Stimulated activated CD8-positive, alpha-beta memory T cell treated with anti-CD3 and anti-CD28 coated beads, Interleukin-7, amount 100 ng/mL, for 1 hour (primary cell): ENCODE results near the gene CACNA1A.

Source experiments
- DNase-seq, 2 donors: peaks; one replicate each; pipeline ENCODE4 v3.0.0-alpha.2; 2020; ENCODE audit warnings: low read depth in 2 of 2

Gene CACNA1A

DNA sequence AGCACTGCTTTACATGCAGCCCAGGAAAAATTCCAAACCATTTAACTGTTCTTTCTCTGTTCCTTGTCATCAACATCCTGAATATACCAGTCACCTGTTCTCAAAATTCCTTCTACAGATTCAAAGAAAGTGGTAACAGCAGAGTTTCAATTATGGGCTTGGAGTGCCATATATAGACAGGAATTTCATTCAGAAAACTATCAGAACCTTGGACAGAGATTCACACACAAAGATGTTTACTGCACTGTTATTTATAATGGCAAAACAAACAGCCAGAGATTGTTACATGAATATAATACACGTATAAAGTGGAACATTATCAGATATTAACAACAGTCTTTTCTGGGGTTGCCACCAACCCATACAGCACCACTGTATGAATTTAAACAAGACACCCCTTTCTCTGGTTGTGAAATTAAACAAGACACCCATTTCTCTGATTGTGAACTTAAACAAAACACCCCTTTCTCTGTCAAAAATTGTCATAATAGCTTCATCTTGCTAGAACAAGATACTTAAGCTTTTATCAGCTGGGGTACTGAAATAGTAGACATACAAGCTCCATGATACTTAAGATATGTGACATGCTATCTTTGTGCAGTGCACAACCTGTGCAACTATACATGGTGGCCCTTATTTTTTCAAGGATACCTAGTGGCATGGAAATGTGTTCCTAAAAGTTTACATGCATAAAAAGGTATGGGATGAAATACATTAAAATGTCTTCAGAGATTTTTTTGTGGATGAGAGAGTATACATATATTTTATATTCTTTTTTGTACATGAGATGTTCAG lies 12.6 kb downstream of the CACNA1A start:
- DNase-seq, result no peak

DNA sequence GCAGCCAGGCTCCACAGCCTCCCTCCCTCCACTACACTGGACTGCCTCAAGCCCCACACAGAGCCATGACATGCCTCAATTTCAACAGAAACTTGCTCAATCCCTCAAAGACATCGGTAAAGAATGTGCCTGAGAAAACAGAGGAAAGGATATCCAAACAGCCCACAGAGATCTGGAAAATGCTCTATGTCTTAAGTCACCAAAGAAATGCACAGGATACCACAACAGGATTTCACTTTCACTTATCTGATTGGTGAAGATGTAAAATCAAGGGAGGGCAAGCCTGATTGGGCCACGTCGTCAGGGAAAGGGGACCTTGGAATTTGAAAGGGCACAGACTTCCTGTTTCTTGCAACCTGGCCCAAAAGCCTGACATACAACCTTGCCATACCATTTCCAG lies 14.2 kb downstream of the CACNA1A start:
- no peak for DNase-seq

DNA sequence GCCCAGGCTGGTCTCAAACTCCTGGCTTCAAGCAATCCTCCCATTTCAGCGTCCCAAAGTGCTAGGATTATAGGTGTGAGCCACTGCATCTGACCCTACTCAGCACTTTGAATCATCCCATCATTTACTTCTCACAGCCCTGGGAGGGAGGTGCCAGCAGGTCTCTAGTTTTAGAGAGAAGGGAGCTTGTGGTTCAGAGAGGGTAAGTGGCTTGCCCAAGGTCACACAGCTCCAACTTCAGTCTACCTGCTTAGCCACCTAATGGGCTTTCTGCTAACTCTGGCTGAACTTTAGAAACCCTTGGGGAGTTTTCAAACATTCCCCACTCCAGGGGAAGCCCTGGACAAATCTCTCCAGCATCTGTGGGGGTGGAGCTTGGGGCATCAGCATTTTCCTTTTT lies 18.3 kb downstream of the CACNA1A start:
- no peak for DNase-seq

DNA sequence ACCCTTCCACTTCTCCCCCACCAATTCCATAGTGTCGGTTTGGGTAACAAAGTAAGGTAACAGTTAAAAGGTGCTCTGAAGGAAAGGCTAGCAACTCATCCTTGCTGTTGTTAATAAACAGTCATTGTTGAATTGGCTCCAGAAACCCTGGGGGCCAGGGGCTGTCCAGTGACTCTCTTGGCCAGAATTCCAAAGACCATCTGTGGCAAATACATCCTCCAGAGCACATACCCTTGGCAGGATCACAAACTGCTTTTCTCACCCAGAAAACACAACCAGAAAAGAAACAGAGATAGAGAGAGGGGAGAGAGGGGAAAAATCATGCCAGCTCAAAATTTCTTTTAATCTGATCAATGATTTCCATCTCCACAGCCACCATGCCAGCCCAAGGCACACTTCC lies 22.1 kb downstream of the CACNA1A start:
- no peak for DNase-seq

DNA sequence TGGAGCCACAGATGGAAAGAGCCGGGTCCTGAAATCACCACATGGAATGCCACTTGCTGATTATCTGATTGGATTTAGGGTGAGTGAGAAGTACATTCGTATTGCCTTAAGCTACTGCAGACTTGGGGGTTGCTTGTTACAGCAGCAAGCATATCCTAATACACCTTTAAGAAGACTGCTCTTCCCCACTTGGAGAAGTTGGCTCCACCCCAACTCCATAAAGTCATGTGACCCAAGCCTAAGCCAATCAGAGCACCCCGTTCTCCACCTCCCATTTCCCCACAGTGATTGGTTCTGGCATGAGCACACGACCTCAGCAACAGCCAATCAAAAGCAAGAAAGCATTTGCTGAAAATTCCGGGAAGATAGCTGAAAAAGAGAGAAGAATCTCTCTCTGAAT lies 23.1 kb downstream of the CACNA1A start:
- DNase-seq, result no peak

DNA sequence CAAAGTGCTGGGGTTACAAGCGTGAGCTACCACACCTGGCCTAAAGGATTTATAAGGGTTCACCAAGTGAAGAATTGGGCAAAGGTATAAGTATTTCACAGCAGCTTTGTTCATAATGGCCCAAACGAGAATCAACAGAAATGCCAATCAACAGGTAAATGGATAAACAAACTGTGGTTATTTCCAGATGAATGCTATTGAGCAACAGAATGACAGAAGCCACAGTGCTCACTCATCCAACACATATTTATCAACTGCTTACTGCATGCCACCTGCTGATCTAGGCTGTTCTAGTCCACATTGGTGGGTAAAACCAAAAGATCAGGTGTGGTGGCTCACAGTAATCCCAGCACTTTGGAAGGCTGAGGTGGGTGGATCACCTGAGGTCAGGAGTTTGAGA lies 27.7 kb downstream of the CACNA1A start:
- DNase-seq, result no peak

DNA sequence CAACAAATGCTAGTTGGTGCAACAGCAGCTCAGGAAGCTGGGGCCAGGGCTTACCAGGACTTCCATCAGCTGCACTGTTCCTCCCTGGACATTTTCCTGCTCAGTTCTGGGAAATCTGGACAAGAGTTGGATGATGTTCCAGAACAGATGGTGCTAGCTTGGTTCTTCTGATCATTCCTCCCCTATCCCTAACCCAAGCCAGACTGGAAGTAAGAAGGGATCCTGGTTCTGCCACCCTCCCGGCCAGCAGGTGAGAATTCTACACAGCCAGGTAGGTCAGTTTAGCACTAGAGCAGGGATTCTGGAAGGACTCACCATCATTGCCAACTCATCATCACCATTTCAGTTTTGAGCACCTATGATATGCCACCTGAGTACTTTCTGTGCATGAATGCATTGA lies 30.2 kb downstream of the CACNA1A start:
- no peak for DNase-seq

DNA sequence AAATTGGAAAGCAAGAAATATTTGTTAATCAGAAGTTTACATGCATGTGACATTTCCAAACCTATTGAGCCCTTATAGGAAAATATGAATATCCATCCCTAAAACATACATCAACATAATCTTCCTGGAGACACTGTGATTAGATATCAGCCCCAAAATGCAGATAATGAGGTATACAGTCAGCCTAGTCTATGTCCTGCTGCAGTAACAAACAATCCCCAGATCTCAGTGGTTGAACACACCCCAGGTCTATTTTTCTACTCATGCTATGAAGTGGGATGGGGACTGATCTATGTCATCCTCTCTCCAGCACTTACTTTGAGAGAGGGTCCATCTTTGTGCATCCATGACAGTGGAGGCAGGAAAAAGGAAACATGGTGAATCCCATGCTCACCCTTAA lies 31.2 kb downstream of the CACNA1A start:
- no peak for DNase-seq

DNA sequence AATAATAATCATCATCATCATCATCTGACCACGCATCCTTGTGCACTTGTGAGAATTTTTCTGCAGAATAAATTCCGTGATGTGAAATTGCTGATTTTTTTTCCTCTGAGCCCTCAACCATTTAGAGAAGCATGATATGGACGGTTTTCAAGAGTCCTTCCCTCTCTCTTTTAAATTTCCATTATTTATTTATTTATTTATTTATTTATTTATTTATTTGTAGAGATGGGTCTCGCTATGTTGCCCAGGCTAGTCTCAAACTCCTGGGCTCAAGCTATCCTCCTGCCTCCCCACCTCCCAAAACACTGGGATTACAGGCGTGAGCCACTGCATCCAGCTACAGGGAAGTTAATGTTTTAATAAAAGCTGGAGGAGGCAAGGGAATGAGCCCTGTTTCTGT lies 39.6 kb downstream of the CACNA1A start:
- DNase-seq, result no peak

DNA sequence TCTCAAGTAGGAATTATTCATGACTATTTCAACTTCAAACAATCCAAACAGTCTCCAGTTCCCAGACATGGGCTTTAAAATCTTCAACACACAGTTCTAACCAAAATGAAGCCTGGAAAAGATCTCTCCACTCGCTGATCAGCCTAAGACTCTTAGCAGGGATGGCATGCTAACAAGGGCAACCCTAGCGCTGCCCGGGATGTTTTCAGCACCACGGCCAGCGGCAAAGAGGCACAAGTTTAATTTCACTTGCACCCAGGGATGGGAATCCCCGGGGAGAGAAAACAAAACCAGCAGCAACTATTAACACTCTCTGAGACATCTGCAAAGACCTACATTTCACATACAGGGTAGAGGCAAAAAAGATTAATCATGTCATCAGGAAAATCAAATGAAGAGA lies 43.0 kb downstream of the CACNA1A start:
- DNase-seq, result no peak

DNA sequence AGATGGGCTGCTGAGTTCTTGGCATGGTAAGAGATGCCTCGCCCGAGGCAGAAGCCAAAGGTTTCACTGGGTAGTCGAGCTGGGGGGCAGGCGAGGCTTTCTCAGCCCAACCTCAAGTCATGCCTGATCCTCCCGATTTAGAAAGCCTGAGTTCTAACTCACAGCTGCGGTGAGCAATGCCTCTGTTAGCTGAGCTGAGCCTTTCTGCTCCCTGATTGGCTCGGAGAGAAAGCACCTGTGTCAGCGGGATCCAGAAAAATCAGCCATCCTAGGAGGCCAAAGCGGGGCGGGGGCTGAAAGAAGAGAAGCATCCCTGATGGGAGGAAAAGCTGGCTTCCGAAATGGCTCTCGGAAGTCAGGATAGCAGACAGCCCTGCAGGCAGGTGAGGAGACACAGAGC lies 44.7 kb downstream of the CACNA1A start:
- no peak for DNase-seq

DNA sequence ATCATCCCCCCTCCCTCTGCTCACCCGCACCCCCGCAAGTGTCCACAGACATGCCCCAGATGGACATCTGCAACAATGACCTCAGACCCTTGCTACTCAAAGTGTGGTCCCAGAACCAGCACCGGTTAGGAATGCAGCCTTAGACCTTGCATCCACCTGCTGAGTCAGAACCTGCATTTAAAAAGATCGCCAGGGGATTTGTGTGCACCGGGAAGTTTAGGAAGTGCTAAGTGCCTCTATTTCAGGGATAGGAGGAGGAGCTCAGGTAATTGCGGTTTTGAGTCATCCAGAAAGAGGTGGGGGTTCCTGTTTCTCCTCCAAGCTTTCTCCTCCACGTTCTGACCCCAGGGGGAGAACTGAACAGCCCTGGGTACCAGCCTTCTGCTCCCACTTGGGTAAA lies 46.2 kb downstream of the CACNA1A start:
- DNase-seq, result no peak

DNA sequence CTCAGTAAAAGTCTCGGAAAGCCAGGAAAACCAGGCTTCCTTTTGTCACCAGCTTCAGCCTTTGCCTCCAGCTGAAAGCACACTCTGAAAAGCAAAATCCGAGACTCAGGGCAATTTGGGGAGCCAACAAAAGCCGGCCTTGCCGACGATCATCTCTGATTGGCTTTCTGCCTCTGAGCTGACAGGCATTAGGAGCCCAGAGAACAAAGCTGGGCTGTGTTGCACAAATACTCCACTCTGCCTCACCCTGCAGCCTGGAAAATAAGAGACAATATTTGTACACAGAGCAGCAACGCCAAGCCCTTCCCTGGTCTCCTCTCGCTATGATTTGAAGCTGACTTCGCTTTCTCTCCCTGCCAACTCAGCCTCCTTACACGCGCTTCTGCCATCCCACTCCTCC lies 46.9 kb downstream of the CACNA1A start:
- DNase-seq, result no peak

DNA sequence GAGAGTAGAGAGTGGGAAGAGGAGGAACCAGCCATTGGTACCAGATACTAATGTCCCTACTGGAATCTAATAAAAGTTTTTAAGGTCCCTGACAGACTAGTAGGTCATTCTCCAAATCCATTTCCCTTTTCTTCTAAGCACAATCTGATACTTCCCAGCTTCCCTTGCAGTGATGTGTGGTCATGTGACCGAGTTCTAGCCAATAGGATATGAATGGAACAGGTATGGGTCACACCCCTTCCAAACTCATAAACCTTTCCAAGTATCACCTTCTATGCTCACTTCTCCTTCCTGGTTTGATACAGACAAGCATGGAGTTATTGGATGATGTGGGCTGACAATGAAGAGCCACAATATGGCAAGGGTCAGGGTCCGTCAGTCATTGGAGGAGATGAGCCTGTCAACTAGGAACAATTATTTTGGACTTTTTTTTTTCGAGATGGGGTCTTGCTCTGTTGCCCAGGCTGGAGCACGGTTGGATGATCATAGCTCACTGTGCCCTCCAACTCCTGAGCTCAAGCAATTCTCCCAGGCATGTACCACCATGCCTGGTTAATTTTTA lies 54.8 kb downstream of the CACNA1A start:
- DNase-seq, result no peak

DNA sequence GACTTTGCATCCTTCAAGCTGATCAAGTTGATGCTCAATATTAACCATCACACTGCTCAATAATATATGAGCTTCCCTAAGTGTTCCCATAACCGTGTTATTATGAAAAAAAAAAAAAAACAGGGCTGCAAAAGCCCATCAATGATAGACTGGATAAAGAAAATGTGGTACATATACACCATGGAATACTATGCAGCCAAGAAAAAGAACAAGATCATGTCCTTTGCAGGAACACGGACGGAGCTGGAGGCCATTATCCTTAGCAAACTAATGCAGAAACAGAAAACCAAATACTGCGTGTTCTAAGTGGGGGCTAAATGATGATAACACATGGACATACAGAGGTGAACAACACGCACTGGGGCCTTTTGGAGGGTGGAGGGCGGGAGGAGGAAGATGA lies 58.3 kb downstream of the CACNA1A start:
- no peak for DNase-seq

DNA sequence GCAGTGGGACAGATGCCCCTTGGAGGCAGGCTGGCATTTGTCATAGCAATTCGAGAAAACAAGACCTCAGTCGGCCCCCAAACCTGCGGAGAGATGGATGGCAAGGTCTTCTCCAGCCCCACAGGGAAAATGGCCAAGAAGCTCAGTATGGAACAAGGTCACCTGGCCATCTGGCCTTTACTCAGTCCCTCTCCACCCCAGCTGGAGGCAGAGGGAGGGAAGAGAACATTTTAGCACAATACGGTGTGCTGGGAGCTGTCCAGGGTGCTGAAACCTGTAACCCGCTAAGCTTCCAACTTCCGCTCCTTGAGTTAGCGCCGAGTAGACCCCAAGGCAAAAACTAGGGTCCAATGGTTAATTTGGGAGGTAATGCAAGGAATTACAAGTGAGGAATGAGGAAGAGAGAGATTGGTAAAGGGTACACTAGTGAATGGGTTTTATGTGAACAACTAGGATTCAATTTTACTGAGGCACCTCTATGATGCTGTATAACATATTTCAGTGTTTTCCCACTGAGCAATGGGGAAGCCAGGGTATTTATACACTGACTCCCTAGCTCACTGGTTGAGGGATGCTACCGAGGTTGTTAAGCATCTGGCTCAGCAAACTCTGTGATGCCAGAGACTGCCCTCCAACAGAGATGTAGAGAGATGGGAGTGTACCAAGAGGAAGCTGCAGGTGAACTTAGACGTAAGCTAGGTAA lies 64.3 kb downstream of the CACNA1A start:
- peak in 1 of 2 donors; percentile 13 for DNase-seq

DNA sequence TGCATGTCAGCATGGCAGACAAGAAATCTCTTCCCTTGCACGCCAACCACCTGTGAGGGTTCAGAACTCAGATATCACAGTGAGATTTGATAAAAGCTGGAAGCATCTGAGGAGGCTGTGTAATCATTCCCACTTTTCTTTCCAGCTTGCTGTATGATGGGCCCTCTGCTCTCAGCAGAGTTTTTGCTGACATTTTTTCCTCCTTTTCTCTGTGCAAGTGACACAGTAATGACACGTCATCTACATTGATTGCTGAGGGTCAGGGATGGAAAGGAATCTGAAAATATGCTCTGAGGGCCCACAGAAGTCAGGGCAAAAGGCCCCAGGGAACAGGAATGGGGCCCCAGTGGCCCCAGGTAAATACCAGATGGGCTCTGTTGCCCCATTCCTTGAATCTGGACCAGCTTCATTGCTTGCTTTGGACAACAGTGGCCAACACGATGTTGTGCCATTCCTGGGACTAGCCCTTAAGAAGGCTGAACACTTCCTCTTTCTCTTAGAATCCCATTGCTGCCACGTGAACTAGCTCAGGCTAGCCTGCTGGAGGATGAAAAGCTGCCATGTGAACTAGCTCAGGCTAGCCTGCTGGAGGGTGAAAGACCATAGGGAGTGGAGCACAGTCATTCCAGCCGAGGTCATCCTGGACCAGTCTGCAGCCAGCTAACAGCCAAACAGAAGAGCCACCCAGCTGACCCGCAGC lies 68.2 kb downstream of the CACNA1A start:
- DNase-seq, result no peak

DNA sequence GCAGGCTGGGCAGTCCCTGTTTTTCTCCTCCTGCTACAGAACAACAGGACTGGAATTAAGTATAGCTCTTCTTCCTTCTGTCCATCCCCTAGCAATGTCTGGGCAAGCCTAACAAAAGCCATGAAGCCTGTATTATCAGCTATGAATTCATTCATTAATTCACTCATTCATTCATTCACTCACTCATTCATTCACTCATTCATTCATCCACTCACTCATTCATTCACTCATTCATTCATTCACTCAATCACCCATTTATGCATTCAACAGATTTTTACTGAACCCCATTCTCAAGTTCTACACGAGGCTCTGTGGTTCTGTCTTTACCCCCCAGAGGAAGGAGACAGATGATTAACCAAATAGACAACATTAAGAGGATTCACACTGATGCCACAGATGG lies 69.9 kb downstream of the CACNA1A start:
- DNase-seq, result no peak

DNA sequence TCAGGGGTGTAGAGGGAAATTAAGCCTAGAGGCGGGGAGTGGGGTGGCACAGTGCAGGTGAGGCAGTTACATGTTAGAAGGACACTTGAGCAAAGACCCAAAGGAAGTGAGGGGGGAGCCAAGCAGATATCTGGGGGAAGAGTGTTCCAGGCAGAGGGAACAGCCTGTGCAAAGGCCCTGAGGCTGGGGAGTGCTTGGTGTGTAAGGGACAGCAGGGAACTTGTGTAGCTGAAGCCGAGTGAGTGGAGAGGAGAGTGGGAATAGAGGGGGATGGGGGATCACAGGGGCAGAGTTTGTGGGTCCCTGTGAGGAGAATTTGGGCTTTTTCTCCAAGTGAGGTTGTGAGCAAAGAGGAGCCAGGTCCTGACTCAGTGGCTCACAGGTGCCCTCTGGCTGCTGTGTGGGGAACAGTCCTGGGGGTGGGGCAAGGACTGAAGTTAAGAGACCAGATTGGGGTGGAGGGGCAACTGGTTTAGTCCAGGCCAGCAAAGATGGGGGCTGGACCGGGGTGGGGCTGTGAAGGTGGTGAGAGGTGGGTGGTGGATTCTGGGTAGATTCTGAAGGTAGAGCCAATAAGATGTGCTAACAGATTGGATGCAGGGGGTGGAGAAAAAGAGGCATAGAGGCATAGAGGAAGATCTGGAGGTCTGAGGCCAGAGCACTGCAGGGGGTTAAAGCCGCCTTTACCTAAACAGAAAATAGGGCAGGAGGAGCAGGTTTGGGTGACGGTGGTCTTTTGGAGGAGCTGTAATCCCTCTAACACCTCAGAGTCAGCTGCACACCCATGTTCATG lies 75.3 kb downstream of the CACNA1A start:
- DNase-seq, result peak in 1 of 2 donors; percentile 10

DNA sequence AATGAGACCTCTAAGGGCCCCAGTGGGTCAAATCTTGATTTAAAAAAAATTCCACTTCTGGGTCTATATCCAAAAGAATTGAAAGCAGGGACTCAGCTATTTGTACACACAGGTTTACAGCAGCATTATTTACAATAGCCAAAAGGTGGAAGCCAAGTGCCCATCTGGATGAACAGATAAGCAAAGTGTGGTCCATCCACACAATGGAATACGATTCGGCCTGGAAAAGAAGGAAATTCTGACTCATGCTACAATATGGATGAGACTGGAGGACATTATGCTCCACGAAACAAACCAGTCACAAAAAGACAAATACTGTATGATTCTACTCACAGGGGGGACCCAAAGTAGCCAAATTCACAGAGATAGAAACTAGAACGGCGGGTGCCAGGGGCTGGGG lies 76.7 kb downstream of the CACNA1A start:
- DNase-seq, result no peak

DNA sequence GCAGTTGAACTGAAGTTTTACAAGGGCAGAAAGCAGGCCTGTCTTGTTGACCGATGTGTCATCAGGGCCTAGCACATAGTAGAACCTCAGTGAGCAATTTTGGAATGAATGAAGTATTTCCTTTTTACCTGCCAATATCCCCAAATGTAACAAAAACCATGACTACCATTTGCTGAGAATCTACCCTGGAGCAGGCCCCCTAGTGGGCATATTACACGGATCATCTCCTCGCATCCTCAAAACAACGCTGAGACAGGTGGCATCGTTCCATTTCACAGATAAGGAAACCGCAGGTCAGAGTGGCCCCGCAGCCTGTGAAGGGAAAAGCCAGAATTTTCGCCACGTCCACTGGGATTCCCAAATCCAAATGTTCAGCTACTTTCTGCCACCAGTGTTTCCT lies 77.9 kb downstream of the CACNA1A start:
- no peak for DNase-seq
